ENCODE results near the gene TMPRSS12.
"Not testable (repeated sequence)": the region's sequence is repeated elsewhere in the genome, so short reads cannot be mapped to it uniquely, and the experiment has no call there.

Gene TMPRSS12

GRCh38 chr12:50842637-50843493, at the start of gene TMPRSS12:
TMPRSS12 (plus strand) TSS chr12:50842926; CDS start chr12:50842965, 39 bp downstream.
- DNase-seq (ENCODE audit: low read depth) = no peak

- no peak for DNase-seq (ENCODE audit: low read depth)
These were observed 42.8 kb upstream of the TMPRSS12 start for GRCh38 chr12:50799908-50800307.

GRCh38 chr12:50803230-50803875, 39.4 kb upstream of the TMPRSS12 start:
- DNase-seq (ENCODE audit: low read depth) = no peak

GRCh38 chr12:50806176-50806575, 36.5 kb upstream of the TMPRSS12 start:
- no peak for DNase-seq (ENCODE audit: low read depth)

- DNase-seq (ENCODE audit: low read depth) = not testable (repeated sequence)
These were observed 33.6 kb upstream of the TMPRSS12 start for GRCh38 chr12:50809131-50809530.

- not testable (repeated sequence) for DNase-seq (ENCODE audit: low read depth)
These were observed 27.8 kb upstream of the TMPRSS12 start for GRCh38 chr12:50814921-50815320.

- DNase-seq (ENCODE audit: low read depth) = no peak
These were observed 22.5 kb upstream of the TMPRSS12 start for GRCh38 chr12:50820177-50820576.

GRCh38 chr12:50822082-50822481, 20.6 kb upstream of the TMPRSS12 start:
- no peak for DNase-seq (ENCODE audit: low read depth)

- DNase-seq (ENCODE audit: low read depth) = not testable (repeated sequence)
These were observed 19.0 kb upstream of the TMPRSS12 start for GRCh38 chr12:50823724-50824123.

- DNase-seq (ENCODE audit: low read depth) = no peak
These were observed 17.8 kb upstream of the TMPRSS12 start for GRCh38 chr12:50824914-50825313.

GRCh38 chr12:50825372-50825838, 17.3 kb upstream of the TMPRSS12 start:
- DNase-seq (ENCODE audit: low read depth) = no peak

- DNase-seq (ENCODE audit: low read depth) = no peak
These were observed 14.6 kb upstream of the TMPRSS12 start for GRCh38 chr12:50828121-50828520.

GRCh38 chr12:50828886-50829285, 13.8 kb upstream of the TMPRSS12 start:
- no peak for DNase-seq (ENCODE audit: low read depth)

GRCh38 chr12:50833801-50834200, 8.9 kb upstream of the TMPRSS12 start:
- DNase-seq (ENCODE audit: low read depth) = not testable (repeated sequence)

GRCh38 chr12:50839042-50839441, 3.7 kb upstream of the TMPRSS12 start:
- DNase-seq (ENCODE audit: low read depth) = no peak

- DNase-seq (ENCODE audit: low read depth) = no peak
These were observed 1.8 kb upstream of the TMPRSS12 start for GRCh38 chr12:50840809-50841487.

GRCh38 chr12:50841716-50842531, 802 bp upstream of the TMPRSS12 start:
- DNase-seq (ENCODE audit: low read depth) = no peak

GRCh38 chr12:50845021-50845647, 2.4 kb downstream of the TMPRSS12 start:
- DNase-seq (ENCODE audit: low read depth) = no peak

- DNase-seq (ENCODE audit: low read depth) = no peak
These were observed 6.2 kb downstream of the TMPRSS12 start for GRCh38 chr12:50848963-50849362.

- not testable (repeated sequence) for DNase-seq (ENCODE audit: low read depth)
These were observed 12.5 kb downstream of the TMPRSS12 start for GRCh38 chr12:50855218-50855617.

- not testable (repeated sequence) for DNase-seq (ENCODE audit: low read depth)
These were observed 13.0 kb downstream of the TMPRSS12 start for GRCh38 chr12:50855679-50856078.

Measured in CMK (cell line).